Left renal cortex interstitium (tissue), 4 donors: ENCODE results near the gene CIRBP. TPM values are rescaled to one million over a fixed set of nuclear protein-coding genes. Genes with fewer than 3 reads are reported as not detected.

Experiments used
- DNase-seq, 4 donors: peaks; one replicate each; pipeline ENCODE4 v3.0.0-alpha.2; 2013; ENCODE audit warnings: low read depth in 4 of 4, low spot score in 2 of 4, missing footprints in 1 of 4
- polyA plus RNA-seq, 4 donors: library from polyadenylated mRNA; unstranded; fragments of 120-200 nt; gene quantifications; one replicate each; pipeline ENCODE4 v1.2.1, GENCODE V29; 2013; ENCODE audit not compliant: insufficient read length in 4 of 4

CIRBP gene
- polyA plus RNA-seq, 4 donors, result 787 to 1,013 (median 826) TPM

DNA sequence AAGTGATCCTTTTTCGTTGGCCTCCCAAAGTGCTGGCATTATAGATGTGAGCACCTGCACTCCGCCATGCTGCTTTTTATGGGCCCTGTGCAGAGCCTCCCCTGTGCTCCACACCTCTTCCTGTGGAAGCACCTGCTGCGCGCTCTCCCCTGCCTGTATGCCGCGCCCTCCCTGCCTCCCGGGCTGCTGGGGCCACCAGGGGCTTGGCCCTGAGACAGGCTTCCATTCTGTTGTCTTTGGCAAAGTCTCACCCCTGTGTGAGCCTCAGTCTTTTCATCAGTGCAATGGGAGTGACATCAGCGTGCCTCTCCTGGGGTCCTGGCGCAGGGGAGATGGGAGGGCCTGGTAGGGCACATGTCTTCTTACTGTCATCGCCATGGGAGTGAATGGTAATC is 7.5 kb downstream of the CIRBP start:
- no peak for DNase-seq

DNA sequence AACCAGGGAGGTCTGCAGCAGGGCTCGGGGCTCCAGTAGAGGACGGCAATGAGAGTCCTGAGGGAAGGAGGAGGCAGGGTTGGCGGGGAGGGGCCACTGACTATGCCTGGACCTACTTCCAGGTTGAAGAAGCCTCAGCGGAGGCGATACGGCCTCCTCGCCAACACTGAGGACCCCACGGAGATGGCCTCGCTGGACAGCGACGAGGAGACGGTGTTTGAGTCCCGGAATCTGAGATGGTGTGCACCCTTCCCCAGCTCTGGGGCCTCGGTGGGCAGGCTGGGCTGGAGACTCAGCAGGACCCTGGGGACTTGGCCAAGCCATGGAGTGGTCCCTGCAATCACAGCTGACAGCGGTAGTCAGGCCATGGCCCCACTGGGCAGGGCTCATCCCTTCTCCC is 7.9 kb downstream of the CIRBP start:
- DNase-seq, result no peak

DNA sequence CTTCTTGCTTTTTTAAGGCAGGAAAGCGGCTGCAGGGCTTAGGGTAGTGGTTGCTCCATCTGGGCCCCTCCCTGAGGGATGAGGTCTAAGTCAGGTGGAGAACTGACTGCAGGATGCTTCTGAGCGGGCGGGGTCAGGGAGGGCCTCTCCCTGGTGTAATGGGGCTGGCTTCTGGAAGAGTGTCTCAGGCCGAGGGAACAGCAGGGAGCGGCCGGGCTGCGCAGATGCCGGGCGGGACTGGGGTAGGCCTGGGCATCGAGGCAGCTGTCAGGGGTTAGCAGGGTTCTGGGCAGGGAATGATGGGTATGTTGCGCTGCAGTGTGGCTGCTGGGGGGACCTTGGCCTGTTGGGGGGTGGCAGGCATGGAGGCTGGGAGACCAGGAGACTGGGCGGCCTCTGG is 8.9 kb downstream of the CIRBP start:
- DNase-seq, result no peak

DNA sequence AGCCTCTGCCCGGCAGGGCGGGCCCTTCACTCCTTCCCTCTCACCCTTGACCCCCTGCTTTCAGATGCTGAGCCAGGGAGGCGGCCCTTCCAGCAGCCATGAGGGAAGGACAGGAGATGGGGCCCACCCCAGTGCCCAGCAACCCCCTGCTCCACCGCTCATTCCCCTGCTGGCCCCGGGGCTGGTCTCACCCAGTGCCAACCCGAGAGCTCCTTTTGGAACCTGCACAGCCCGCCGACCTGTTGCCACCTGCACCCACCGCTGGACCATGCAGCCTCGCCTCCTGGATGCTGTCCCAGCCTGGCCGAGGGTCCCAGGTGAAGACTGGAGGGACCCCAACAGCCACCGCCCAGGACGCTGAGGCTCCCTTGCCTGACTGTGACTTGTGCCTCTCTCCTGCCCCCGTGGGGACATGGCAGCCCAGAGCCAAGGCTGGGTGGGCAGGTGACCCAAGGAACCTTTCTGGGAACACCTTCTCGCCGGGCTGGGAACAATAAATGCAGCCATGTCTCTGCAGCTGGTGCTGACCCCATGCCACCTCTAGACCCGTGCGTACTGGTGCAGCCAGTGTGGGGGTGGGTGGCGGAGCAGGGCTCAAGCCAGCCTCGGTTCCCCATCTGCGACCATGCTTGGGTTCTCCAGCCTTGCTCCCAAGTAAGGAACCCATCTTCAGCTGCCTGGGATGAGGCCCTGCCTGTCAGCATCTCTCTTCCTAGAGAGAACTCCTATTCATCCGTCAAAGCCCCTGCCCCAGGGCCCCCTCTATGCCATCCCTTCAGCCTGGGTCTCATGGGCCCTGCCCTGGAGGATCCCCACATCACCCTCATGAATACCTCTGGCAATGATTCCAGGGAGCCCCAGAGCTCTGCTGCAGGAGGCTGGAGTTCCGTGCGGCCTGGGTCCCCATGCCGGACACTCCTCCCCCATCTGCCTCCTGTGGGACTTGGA is 9.9 kb downstream of the CIRBP start:
- DNase-seq, result no peak

DNA sequence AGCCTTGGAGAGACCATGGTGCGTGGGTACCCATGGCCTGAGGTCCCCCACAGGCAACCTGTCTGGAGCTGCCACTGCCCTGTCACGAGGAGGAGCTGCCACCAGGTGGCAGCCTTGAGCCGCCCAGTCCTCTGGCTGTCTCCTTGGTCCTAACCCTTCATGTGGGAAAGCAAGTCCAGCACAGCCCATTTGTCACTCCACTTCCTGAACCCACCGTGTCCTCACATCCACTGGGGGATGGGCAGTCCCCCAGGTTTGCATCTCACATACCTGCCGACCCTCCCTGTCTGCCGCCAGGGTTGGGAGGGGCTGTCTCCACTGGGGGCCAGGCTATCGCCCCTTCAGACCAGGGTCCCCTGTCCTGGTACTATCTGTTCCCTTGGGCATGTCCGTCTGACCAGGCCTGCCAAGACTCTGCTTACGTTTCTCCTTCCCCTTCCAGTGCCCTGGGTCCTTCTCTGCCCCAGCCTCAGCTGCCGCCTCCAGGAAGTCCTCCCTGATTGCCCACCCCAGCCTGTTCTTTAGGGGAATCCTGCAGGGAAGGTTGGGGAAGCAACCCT is 10.7 kb downstream of the CIRBP start:
- no peak for DNase-seq

DNA sequence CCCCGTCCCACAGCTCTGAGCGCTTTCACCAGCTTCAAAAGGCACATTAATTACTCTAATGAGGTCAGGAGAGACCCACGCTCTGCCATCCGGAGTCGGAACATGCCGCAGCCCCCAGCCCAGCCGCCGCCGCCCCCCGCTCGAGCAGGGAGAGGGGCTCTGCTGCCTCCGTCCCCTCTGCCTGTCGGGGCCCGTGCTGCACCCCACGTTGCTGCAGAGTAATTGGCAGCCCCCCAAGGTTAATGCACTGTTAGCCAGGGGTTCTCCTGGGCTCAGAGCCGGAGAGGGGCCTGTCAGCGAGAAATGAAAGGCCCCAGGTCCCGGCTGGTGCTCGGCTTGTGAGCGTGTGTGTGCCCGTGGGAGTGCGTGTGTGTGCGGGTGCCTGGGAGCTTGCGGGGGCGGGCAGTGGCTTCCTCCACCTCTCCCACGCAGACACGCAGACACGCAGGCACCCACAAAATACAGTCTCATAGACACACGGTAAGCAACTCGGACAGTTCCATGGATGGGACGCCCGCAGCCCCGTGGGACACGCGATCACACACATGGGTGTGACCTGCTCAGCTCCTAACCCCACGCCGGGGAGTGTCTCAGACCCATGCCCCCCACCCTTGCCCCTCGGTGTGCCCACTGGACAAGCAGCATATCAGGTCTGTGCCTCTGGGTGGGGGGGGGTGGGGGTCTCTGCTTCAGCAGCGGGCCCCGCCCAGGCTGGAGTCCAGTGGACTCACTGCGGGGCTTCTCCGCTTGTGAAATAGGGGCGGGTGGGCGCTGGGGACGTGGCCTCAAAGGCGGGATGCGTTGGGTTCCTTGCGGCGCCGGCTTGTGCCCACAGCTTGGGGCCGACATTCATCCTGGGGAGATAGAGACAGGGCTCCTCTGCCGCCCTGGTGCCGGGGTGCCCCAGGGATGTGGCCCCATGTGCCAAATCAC is 11.8 kb downstream of the CIRBP start:
- no peak for DNase-seq

DNA sequence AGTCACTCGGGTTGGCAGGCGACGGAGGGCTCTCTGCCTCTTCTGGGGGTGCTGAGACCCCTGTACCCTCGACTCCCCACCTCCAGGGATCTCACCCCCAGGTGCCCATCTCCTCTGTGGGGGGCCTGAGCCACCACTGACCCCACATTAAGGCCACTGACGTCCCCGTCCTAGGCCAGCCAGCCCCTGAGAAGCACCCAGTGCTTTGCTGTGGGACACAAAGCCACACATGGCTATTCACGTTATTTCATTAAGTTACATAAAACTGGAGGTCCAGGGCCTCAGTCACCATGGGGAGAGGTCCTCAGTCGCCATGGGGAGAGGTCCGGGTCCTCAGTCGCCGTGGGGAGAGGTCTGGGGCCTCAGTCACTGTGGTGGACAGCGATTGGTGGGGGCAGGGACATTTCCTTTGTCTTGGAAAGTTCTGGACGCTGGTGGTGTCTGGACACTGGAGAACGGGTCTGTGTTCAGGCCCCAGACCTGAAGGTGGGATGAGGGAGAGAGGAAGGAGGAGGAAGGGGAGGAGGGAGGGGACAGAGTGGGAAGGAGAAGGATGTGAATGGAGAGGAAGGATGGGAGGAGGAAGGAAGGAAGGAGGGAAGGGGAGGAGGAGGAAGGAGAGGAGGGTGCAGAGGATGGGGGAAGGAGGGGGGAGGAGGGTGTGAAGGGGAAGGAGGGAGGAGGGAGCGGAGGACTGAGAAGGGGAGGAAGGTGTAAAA is 12.6 kb downstream of the CIRBP start:
- no peak for DNase-seq

DNA sequence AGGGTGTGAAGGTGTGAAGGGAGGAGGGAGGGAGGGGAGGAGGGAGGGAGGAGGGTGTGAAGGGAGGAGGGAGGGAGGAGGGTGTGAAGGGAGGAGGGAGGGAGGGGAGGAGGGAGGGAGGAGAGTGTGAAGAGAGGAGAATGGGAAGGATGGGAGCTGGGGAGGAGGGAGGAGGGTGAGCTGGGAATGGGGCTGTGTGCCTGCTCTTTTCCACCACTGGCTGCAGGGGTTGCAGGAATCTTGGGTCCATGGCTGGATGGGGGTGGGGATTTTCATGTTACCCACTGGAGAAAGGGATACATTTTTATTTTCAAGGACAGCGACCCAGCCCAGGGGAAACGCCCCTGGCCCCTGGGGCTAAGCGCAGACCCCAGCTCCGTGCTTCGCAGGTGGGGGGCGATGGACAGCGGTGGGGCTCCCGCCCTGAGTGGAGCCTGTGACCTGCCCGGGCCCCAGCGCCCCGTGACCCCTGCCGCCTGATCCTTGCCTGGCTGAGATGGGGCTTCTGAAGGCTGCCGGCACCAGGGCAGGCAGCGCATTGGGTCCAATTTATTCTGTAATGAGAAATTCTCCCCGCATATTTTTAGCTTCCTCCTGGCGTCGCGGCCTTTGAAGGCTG is 13.6 kb downstream of the CIRBP start:
- no peak for DNase-seq

DNA sequence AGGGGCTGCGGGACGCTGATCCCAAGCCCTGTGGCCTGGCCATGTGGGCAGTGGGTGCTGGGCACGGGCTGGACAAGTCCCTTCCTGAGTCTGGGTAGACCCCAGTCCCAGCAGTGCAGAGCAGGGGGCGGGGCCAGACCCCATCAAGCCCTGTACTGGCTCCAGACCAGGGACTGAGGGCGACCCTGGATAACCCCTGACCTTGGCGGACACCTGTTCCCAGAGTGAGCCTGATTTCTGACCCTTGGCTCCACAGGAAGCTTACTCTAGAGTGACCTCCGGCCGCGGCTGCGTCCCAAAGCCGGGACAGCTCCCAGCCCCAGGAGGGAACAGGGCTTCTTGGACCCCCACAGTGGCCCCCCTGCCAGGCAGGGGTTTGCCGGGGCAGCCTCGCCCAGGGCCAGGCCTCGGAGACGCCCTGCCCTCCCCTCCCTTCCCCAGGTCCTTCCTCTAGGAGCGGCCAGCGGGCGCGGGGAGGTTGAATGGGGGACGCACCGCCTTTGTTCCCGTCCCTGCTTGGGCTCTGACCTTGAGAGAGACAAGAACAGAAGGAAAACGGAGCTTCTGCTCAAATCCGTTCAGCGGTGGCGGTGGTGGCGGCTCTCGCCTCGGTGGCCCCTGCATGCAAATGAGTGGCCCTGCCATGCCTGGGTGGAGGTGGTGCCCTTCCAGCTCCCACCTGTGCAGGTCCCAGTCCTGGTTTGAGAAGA is 14.2 kb downstream of the CIRBP start:
- no peak for DNase-seq

DNA sequence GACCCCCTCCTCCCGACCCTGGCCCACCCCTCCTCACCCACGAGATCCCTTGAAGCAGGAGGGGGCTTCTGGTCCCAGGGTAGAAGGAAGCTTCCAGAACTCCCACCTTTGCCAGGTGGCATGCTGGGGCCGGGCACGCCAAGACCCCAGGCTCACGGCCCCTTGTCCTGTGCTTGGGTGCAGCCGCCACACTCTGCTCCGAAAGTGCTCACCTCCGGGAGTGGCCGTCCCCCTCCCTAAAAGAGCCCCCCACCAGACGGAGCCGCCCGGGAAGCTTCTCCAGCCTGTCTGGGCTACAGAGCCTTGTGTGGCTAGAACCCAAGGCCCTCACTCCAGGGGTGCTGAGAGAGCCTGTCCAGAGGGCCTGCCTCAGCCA is 14.8 kb downstream of the CIRBP start:
- no peak for DNase-seq

DNA sequence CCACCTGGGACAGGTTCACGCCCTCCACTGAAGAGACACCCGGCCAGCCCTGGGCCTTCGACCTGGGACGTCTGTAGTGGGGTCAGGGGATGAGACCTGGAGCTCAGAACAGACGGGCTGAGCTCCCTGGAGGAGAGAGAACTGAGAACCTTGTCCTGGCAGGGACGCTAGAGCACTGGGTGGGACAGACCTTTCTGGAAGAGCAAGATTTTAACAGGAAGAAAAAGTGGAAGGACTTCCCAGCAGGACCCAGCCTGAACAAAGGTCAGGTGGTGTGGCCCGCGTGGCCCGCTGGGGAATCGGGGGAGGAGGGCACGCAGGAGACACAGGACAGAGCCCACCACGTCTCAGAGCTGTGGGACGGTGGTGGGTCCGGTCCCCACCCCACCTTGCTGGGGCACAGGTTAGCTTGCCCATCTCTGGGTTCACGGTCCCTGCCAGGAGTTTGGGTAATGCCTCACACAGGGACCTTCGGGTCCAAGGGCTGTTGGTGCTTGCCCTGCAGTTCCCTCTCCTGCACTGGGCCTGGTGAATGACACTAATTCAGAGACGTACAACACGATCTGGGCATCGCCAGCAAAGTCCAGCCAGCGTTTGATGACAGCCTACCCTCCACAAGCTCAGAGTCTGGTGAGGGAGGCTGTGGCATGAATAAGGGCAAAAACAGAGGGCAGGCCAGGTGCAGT is 15.3 kb downstream of the CIRBP start:
- no peak for DNase-seq

DNA sequence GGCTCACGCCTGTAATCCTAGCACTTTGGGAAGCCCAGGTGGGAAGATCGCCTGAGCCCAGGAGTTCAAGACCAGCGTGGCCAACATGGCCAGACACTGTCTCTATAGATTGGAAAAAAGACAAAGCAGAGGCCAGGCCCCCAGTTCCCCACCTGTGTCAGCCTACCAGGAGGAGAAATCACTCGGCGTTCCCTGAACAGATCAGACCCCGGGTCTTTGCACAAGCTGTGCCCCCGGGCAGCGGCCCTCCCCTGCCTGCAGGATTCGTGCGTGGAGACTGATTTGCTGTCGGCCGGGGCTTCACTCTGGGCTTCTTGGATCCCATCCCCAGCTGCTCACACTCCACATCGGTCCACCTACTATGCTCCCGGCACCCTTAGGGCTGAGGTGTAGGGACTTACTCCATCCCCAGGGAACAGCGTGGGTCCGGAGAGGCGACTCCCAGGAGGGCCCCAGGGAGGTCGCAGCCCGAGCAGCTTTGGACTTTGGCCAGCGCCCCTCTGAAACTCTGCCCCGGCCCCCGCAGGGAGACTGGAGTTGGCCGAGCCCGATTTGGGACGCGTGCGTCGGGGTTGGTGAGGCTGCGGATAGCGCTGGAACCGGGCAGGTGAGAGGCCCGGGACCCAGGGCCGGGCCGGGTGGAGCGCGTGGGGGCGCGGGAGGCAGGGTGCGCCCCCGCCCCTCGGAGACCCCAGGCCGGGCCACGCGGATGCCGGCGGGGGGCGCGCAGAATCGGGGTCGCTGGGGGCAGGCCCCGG is 16.0 kb downstream of the CIRBP start:
- no peak for DNase-seq

DNA sequence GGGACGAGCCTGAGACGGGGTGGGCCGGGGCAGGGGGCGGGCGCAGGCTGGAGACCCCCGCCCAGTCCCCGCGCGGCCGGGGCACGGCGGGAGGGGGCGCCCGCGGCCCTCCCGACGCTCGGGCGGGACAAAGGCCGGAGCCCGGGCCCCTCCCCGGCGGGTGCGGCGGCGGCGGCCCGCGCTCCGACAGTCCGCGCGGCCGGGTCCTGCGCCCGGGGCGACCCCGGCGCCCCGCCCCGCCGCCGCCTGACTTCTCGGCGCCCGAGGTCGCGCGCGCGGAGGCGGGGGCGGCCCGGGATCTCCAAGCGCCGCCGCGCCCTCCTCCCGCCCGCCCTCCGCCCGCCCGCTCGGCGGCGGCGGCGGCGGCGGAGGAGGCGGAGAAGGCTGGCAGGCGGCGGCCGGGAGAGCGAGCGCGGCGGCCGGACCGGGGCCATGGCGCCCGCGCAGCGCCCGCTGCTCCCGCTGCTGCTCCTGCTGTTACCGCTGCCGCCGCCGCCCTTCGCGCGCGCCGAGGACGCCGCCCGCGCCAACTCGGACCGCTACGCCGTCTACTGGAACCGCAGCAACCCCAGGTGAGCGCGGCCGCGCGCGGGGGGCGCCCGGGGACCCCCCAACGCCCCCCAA is 16.7 kb downstream of the CIRBP start, which contains the start of gene EFNA2:
TSS of gene EFNA2 (plus strand) at position 137 of the 624 bp plus-strand sequence. CDS start at position 433, 296 bp downstream.
- DNase-seq, result no peak

DNA sequence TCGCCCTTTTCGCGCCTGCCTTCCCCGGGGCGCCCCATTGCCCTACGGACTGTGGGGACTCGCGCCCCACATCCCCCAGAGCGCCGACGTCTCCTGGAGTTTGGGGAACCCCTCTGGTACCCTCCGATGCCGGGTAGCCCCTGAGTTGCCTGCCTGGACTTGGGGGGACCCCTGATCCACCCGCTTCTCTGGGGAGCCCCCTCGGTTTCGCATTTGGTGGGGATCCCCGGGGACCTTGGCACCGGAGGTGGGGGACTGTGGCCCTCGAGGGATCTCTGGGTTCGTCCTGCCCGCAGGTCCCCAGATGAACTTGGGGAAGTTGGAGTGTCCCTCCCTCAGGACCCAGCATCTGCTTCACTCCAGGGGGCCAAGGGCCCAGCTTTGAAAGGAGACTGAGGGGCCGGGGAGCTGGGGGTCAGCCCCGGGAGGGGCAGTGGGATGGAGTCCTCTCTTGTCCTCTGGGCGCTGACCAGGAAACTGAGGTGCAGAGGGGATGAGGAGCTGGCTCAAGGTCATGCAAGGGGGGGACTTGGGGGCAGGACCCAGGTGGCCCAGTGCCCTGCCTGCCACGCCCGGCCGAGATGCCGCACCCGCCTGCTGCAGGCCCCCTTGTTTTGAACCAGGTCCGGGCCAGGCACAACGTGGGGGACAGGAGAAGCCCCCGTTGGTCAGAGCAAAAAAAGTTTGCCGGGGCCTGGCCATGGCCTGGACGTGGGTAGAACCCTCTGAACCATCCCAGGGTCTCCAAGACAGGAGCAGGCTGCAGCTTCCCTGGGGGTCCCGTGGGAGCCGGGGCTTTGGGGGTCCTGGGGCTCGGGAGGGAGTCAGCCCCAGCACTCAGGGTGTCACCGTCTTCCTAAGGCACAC is 17.6 kb downstream of the CIRBP start:
- no peak for DNase-seq

DNA sequence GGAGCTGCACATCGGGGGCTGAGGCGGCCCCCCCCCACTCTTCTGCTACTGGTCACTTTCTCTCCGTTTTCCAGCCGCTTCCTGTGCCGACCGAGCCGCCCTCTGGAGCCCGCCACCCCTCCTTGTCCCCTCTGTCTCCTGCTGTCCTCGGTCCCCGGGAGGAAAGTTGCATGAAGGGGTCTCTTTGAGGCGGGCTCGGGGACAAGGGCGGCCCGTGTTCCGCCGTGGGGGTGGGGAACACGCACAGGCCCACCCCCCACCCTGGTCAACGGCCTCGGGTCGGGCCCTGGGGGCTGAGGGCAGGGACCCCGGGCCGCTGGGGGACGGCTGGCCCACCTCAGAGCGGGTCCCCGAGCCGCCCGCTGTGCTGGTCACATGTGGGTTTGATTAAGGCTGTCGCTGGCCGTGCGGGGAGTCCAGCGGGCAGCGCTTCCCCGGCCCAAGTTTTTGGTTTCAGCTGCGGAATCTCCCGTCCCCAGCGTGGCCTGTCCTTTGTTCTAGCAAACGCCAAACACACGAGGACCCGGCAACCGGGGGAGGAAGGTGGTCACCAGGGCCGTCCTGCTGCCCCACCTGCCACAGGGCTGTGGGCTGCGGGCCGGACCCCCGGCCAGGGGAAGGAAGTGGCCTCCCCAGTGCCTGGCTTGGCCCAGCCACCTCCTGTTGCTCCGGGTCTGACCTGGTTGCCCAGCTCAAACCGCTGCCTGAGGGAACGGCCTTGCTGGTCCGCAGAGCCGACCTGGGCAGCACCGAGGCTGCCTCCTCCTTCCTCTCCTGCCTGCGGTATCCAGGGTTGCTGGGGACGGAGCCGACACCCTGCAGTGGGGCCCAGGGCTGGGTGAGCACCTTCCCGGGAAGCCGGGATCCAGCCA is 18.5 kb downstream of the CIRBP start:
- DNase-seq, result no peak

DNA sequence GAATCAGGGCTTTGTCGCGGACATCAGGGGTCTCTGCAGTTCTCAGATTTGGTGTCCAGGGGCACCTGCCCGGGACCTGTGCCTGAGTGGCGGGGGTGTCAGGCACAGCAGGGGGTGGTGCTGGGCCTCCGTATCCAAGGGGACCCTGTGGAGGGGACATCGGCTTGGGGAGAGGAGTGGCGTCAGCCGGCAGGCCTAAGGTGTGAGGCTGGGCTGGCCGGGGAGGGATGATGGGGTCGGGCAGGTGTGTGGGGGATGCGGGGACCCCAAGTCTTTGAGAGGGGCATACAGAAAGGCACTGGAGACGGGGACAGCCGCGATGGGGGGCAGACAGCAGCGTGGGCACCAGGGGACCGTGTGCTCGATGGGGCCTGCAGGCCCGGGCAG is 19.1 kb downstream of the CIRBP start:
- no peak for DNase-seq
